Measurements from ENCODE around the gene AOPEP.

The AOPEP gene

GRCh38 chr9:94979904-94980507 lies 253.5 kb downstream of the AOPEP start:
- DNase-seq, result no peak

DNA sequence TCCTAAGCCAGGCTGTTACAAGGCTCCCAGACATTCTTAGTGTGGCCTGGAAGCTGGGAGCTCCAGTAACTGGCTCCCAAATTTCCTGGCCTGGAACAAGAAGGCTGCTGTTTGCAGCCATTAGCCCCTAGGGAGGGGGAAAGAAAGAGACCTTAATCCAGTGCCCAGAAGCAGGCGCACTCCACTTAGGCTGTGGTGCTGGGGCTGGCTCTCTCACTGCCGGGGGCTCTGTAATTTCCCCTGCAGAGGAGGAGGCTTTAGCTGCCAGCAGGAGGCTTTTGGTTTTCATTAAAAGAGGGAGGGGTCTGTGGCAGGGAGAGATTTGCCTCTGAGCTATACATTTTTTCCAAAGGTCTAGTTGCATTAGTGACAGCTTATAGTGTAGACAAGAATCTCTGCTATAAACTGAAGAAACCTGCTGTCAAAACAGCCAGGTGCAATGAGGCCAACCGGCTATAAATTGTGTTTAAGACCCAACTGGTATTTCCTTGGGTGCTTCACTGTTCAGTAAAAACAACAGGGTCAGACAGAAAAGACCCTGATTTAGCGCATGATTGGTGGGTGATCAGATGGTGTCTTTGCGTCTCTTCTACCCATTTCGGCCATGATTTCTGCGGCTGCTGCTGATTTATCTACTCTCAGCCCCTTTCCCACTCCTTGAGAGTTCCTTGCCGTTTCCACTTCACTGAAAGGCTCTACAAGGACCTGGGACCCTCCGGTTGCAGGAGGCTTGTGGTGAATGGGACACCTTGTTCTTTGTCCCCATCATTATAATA lies 254.6 kb downstream of the AOPEP start:
- DNase-seq, result no peak

DNA sequence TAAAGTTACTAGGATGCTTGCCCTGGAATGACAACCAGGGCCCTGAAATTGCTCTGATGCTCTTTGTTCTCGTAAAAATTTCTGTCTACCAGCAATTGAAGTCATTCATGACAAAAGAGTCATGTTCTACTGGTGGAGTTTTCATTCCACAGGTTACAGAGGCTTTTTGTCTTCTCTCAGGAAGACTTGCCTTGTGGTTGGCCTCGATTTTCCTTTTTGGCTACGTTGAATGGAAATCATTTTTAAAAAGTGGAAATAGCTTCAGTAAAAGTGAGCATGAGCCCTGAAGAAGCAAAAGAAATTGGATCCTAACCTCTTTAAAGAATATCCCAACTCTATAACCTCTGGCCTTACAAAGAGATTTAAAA lies 255.2 kb downstream of the AOPEP start:
- DNase-seq, result no peak

GRCh38 chr9:94982211-94982610 lies 255.7 kb downstream of the AOPEP start:
- DNase-seq, result no peak

- no peak for DNase-seq
These were observed 257.1 kb downstream of the AOPEP start for GRCh38 chr9:94983552-94983951.

DNA sequence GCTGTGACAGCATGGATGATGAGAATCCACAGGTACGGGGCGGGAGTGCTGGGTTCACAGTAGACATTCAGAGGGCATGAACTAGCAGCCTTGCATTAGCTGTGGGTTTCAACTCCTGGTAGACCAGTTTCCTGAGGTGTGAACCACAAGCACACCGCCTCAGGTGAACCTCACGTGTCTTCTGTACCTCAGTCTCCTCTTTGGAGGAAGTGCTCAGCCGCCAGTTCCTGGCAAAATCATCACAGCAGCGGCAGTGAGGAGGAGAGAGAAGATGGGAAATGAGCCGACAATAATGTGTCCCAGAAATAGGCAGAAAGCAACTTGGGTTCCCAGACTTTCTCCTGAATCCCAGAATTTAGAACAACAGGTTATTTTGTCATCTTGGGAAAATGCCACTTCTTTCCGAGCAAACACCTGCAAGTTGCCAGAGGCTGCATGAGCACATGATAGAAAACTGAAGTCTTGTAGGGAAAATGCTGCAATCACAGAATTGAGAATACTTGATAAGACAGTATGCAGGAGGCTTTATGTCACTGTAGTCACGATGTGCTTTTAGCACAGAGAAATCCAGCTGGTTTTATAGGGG lies 258.5 kb downstream of the AOPEP start:
- no peak for DNase-seq

DNA sequence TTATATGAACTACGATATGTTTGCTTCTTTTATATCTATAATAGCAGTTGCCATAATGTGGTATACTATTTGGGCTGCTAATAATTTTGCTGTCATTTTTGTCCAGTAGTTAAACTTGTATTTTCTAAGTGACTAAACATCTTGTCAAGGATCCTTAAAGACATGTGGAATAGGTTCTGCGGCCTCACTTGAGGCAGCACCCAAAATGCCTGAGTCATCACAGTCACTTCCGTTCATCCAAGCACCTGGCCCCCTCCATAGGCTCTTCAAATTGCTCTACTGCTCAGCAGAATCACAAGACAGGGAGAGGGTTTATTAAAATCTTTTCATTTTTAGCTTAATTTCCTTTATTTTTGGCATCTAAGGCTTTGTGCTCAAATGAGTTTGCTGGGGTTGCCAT lies 259.1 kb downstream of the AOPEP start:
- DNase-seq, result no peak

DNA sequence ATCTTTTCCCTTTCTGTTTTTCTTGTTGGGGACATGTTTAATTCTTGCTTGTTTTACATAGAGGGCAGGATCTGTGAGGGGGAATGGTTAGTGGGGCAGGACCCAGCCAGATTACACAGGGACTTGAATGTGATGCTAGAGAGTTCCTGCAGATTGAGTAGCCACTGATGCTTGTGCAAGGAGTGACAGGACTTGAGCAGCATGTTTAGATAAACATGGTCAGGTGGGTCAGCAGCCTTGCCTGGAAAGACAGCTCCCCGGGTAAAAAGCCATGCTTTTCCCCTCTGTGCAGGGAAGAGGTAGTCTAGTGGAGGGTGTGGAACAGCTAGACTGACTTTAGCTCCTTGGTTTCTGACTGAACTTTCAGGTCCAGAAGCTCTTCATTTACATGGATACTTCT lies 261.2 kb downstream of the AOPEP start:
- no peak for DNase-seq

DNA sequence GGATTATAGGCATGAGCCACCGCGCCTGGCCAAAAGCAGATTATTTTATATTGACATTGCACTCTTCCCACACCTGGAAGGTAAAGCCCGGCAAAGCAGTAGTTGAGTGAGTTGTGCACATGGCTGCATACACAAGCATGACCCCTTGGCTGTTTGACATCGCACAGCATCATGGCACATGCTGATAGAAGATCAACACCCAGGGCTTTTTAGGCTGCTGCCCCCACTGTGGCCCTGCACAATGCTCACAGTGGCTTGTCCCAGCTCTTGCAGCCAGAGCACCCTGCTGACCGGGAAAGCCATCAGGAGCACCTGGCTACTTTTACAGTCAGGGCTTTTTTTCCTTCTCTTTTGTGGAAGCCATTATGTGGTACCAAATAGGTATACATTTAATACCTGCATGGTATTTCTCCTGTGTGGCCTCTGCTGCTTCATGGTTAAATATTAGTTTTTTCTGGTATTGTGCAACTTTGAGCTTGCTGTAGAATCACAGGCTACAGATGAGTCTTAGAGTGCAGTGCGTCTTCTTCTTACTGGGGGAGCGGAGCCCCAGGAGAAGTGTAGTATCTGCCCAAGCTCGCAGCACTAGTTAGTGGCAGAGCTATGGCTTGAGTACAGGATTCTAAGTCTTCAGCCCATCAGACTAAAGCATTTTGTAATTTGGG lies 264.5 kb downstream of the AOPEP start:
- DNase-seq, result no peak

DNA sequence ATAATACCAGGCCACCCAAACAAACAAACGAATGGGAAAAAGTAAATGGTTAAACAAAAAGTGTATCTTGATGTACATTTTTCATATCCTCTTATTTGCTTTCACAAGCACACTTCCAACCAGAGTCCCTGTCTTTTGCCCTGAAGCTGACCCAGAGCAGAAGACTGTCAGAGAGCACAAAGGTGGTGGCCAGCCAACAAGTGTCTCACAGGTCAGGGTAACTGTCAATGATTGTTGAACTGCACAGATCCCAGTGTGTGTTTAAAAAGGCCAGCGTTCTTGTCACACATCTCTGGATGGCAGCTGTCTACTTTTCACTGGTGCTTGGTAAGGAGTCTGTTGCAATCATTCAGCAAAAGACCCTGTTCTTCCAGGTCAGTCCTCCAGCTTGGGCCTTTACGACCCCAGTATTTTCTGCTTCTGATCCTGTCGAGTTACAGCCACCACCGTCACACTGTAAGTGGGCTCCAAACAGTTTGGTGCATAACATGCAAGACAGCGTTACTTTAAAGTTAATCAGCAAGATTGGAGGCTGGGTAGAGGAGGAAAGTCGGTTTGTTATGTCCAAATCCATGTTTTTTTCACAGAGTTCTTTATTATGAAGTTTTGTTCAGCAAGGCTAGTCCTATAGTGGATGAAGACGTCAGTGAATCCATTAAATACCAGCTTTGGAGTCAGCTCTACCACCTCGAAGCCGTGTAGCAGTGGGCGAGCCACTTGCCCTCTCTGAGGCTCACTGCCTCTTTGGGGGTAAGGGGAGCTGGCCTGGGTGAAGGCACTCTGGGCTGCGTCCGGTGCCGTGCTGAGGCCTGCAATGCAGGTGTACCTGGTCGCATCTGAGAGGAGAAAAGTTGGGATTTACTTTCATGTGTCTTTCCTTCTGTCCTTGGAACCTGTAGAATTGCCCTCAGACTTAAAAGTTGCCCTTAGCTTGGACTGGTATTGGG lies 265.7 kb downstream of the AOPEP start:
- no peak for DNase-seq

- DNase-seq, result no peak
These were observed 266.8 kb downstream of the AOPEP start for GRCh38 chr9:94993160-94993820.

DNA sequence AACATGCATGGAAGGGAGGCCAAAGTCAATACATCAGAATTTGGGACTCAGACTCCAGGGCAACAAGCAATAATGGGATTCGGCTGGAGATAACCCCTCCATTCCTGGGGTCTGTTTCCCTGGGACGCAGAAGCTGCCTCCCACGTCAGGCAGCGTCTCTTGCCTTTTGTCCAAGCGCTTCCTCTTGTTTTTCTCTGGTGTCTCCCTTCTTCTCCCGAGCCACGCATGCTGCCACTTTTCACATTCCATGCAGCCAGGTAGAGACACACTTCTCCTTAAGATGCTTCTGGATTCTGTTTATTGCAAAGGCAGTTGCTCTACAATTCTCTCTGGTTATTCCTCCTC lies 267.3 kb downstream of the AOPEP start:
- no peak for DNase-seq

GRCh38 chr9:94995048-94995693 lies 268.7 kb downstream of the AOPEP start:
- DNase-seq, result no peak

GRCh38 chr9:94996641-94997040 lies 270.1 kb downstream of the AOPEP start:
- no peak for DNase-seq

- DNase-seq, result no peak
These were observed 271.2 kb downstream of the AOPEP start for GRCh38 chr9:94997727-94998126.

GRCh38 chr9:94999832-95000231 lies 273.3 kb downstream of the AOPEP start:
- DNase-seq, result no peak

DNA sequence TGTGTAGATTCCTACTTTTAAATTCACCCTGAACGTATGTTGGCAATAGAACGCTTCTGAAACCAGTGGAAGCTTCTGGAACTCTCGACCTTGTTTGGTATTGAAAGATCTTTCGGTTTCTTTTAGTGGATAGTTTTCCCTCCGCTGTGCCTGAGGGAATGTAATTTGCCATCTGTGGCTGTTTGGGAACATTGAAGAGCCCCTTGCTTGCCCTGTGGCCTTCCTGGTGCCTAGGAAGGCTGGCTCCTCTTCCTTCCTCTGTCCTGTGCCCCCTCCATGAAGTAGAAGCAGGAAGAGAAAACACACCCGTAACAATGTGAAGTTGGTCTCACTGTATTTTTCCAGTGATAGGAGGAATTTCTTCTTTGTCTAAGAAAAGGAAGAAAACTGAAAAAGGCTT lies 274.3 kb downstream of the AOPEP start:
- no peak for DNase-seq

GRCh38 chr9:95001720-95002119 lies 275.2 kb downstream of the AOPEP start:
- DNase-seq, result no peak

- peak; percentile 42 for DNase-seq
These were observed 277.4 kb downstream of the AOPEP start for GRCh38 chr9:95003689-95004410.

- peak; percentile 48 for DNase-seq
These were observed 278.1 kb downstream of the AOPEP start for GRCh38 chr9:95004411-95005277.

Measured in stimulated activated CD8-positive, alpha-beta memory T cell treated with anti-CD3 and anti-CD28 coated beads, Interleukin-4, amount 100 ng/mL, for 48 hours (primary cell).